T47D (cell line): ENCODE results near the gene ROMO1.
"Not testable (repeated sequence)": the region's sequence is repeated elsewhere in the genome, so short reads cannot be mapped to it uniquely, and the experiment has no call there.

Source experiments
- DNase-seq, 2 experiments: peaks; one replicate each; pipeline versions ENCODE4 v3.0.0 to v3.0.0-alpha.2; 2011 to 2012; ENCODE audit warnings: low read depth in 1 of 2, low spot score in 1 of 2
- JUND ChIP-seq: IDR thresholded peaks from 2 replicates; pipeline ENCODE4 v1.6.1; 2012; ENCODE audit warnings: low read depth
- in situ Hi-C: cut with HindIII; loops from 2 replicates; pipeline ENCODE4 v1.10.0; 2016; ENCODE audit warnings: low sequenced_read_pairs, low pct_unique_long_range_greater_than_20kb

ROMO1 gene

GRCh38 chr20:35742741-35743523, 43.7 kb downstream of the ROMO1 start:
- no peak for TF ChIP-seq JUND
- in situ Hi-C loops, result no loop called here
- DNase-seq, result no peak

- no peak for TF ChIP-seq JUND
- in situ Hi-C loops, result no loop called here
- peak in 1 of 2 experiments; percentile 42 for DNase-seq
Observed at GRCh38 chr20:35743693-35744491, 44.7 kb downstream of the ROMO1 start.

GRCh38 chr20:35744492-35744841, 45.3 kb downstream of the ROMO1 start:
- in situ Hi-C loops, DNase-seq: not testable (repeated sequence)
